Tibial nerve (tissue), 4 donors: ENCODE results near the gene UBE2E2. TPM values are rescaled to one million over a fixed set of nuclear protein-coding genes. Genes with fewer than 3 reads are reported as not detected.

Source experiments
- DNase-seq, 2 donors: peaks; one replicate each; pipeline ENCODE4 v3.0.0-alpha.2; 2019; ENCODE audit warnings: low spot score in 2 of 2
- H3K27ac ChIP-seq, 4 donors: fragments of 200-600 bp; sonication (generic) in 3 of 4; one replicate each; pipeline ENCODE4 v1.5.1; 2017 to 2019; ENCODE audit warnings: mild to moderate bottlenecking in 1 of 4
- H3K27me3 ChIP-seq, 2 donors: fragments of 200-600 bp; sonication (generic) in 1 of 2; one replicate each; pipeline versions ENCODE4 v1.5.1 to v1.6.0; 2017 to 2019
- H3K36me3 ChIP-seq, 3 donors: fragments of 200-600 bp; sonication (generic); one replicate each; pipeline ENCODE4 v1.5.1; 2018 to 2019
- H3K4me1 ChIP-seq, 4 donors: fragments of 200-600 bp; sonication (generic) in 3 of 4; one replicate each; pipeline ENCODE4 v1.5.1; 2017 to 2019
- H3K4me3 ChIP-seq, 4 donors: fragments of 200-600 bp; sonication (generic) in 3 of 4; one replicate each; pipeline ENCODE4 v1.5.1; 2017 to 2019; ENCODE audit warnings: mild to moderate bottlenecking in 1 of 4, moderate library complexity in 1 of 4
- H3K9me3 ChIP-seq, 4 donors: fragments of 200-600 bp; sonication (generic) in 3 of 4; one replicate each; pipeline ENCODE4 v1.5.1; 2017 to 2019
- CTCF ChIP-seq, 5 experiments: fragments of 200-600 bp in 3 of 5; fragments of 450-650 bp in 2 of 5; sonication (generic) in 3 of 5; IDR thresholded peaks; one replicate each; pipeline ENCODE4 v1.5.1; 2016 to 2019; ENCODE audit warnings: antibody characterized with exemption in 5 of 5, mild to moderate bottlenecking in 3 of 5, moderate library complexity in 2 of 5
- EP300 ChIP-seq, 2 donors: sonication (generic); formaldehyde crosslinking; IDR thresholded peaks; one replicate each; pipeline ENCODE4 v1.6.1; 2017; ENCODE audit warnings: antibody characterized with exemption in 2 of 2, mild to moderate bottlenecking in 1 of 2
- POLR2A ChIP-seq, 2 donors: fragments of 450-650 bp; IDR thresholded peaks; one replicate each; pipeline ENCODE4 v1.6.1; 2017; ENCODE audit warnings: antibody characterized with exemption in 2 of 2, mild to moderate bottlenecking in 2 of 2, moderate library complexity in 2 of 2
- WGBS, 2 donors: methylation state at CpG; one replicate each; pipeline ENCODE4 v1.1.5; 2018; 5-methylcytosine and 5-hydroxymethylcytosine counted together
- total RNA-seq, 4 donors: library from RNA; depleted of rRNA; stranded (reverse); fragments of >200 nt; gene quantifications; one replicate each; pipeline ENCODE4 v1.1.0, GENCODE V29; 2016

Gene UBE2E2
- total RNA-seq, 4 donors from 2014 or later: 67.1 to 222 (median 130) TPM

GRCh38 chr3:23271876-23272741 is 69.0 kb downstream of the UBE2E2 start:
- TF ChIP-seq POLR2A (IDR thresholded peaks at IDR 0.05) (no peak), CTCF (IDR thresholded peaks at IDR 0.05) (no peak), EP300 (IDR thresholded peaks at IDR 0.05) (no peak)
- peaks cover 0 to 10% (median 0%) of the 10 kb centered on the region in 3 donors for H3K36me3 ChIP-seq
- peaks cover 0 to 10% (median 0%) of the 10 kb centered on the region in 4 donors for H3K9me3 ChIP-seq
- DNase-seq: no peak
- no peak overlapping the region for H3K4me3 ChIP-seq
- peaks cover 0 to 24% (median 0%) of the 10 kb centered on the region in 4 donors for H3K4me1 ChIP-seq
- H3K27me3 ChIP-seq: no peaks in the 10 kb centered on the region
- 88 to 95% methylated on average over 12 to 36 of the region's 38 CpGs for WGBS, 2 donors
- no peak overlapping the region for H3K27ac ChIP-seq

GRCh38 chr3:23272820-23273219 is 69.7 kb downstream of the UBE2E2 start:
- WGBS, 2 donors: 91 to 98% methylated on average over 2 of the region's 2 CpGs
- H3K27ac ChIP-seq: no peak overlapping the region

DNA sequence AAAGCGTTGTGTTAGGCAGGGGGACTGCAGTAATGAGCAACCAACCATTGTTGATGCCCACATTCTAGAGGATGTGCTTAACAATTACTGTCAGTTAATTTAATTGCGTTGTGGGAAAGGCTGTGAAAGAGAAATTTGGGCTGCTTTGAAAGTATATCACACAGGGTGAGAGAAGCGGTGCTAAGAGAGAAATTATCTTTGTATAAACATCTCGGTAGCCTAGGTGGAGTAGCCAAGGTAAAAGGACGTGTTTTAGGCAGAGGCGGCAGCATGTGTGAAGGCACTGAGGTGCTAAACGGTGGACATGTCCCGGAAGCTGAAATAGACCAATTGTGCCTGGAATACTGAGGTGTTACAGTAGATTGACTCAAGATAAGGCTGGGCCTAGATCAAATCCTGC is 71.9 kb downstream of the UBE2E2 start:
- no peak for DNase-seq
- H3K9me3 ChIP-seq: peaks cover 0 to 10% (median 0%) of the 10 kb centered on the region in 4 donors
- WGBS, 2 donors: 91 to 93% methylated on average over 8 of the region's 8 CpGs
- H3K4me1 ChIP-seq: peaks cover 0 to 41% (median 0%) of the 10 kb centered on the region in 4 donors
- H3K36me3 ChIP-seq: peaks cover 0 to 10% (median 0%) of the 10 kb centered on the region in 3 donors
- no peaks in the 10 kb centered on the region for H3K27me3 ChIP-seq
- no peak overlapping the region for H3K4me3 ChIP-seq
- H3K27ac ChIP-seq: no peak overlapping the region
- no peak for TF ChIP-seq EP300 (IDR thresholded peaks at IDR 0.05)
- no peak for TF ChIP-seq CTCF (IDR thresholded peaks at IDR 0.05)
- TF ChIP-seq POLR2A (IDR thresholded peaks at IDR 0.05): no peak

More at GRCh38 chr3:23272820-23273219, 69.7 kb downstream of the UBE2E2 start:
- TF ChIP-seq EP300 (IDR thresholded peaks at IDR 0.05) (no peak), POLR2A (IDR thresholded peaks at IDR 0.05) (no peak), CTCF (IDR thresholded peaks at IDR 0.05) (no peak)
- Histone ChIP-seq H3K36me3 (peaks cover 0 to 10% (median 0%) of the 10 kb centered on the region in 3 donors), H3K9me3 (peaks cover 0 to 10% (median 0%) of the 10 kb centered on the region in 4 donors), H3K4me3 (no peak overlapping the region), H3K4me1 (peaks cover 0 to 30% (median 0%) of the 10 kb centered on the region in 4 donors), H3K27me3 (no peaks in the 10 kb centered on the region)
- DNase-seq: no peak

DNA sequence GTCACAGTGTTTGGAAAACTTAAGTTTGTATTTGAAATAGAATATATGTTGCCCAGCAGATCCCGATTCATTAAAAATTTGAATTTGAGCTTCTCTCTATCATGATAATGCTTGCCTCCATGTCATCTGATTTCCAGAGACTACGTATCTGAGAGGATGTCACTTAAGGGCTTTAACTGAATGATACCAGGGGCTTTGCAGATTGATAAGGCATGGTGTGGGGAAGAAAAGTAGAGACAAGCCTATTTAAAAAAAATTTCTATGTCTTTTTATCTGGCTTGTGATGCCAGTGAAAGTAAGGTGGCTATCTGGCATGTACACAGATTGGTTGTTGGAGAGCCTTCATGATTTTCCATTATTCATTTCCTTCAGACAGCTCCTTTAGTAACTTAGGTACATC is 72.7 kb downstream of the UBE2E2 start:
- TF ChIP-seq EP300 (IDR thresholded peaks at IDR 0.05): no peak
- WGBS, 2 donors: 92 to 94% methylated on average over 2 of the region's 2 CpGs
- no peak for DNase-seq
- peaks cover 0 to 10% (median 0%) of the 10 kb centered on the region in 3 donors for H3K36me3 ChIP-seq
- H3K27me3 ChIP-seq: no peaks in the 10 kb centered on the region
- H3K4me1 ChIP-seq: peaks cover 0 to 42% (median 0%) of the 10 kb centered on the region in 4 donors
- H3K9me3 ChIP-seq: peaks cover 0 to 10% (median 0%) of the 10 kb centered on the region in 4 donors
- no peak overlapping the region for H3K27ac ChIP-seq
- no peak overlapping the region for H3K4me3 ChIP-seq

DNA sequence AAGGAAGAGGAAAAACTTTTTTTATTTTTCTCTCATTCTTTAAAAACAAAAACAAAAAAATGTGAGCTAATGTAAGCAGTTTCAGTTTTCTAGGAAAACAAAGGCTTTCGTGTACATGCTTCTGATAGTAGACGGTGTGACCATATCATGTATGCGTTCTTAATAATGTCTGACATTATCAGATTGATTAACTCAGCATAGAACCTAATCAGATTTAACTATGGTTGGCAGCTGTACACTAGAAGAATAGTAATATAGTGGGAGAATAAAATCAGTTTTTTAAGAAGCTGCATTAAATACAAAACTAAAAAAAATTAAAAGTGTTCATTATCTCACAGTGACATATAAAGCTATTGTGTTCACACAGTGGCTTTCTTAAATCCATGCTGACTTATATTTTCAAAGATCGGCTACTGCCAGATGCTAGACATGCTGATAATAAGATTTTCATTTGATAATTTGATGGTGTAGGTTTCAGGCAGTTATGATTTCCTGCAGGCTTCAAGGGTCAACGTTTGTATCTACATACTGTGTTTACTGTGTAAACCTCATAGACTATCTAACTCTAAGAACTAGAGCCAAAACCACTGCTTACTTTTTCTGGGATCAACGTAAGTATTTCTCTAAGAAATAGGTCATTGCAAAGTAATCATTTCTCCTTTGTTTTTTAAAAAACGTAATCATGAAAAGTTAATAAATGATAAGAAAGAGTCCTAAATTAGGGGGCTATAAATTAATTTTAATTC is 74.0 kb downstream of the UBE2E2 start:
- Histone ChIP-seq H3K4me3 (no peak overlapping the region), H3K9me3 (peaks cover 0 to 5% (median 0%) of the 10 kb centered on the region in 4 donors), H3K36me3 (peaks cover 0 to 3% (median 0%) of the 10 kb centered on the region in 3 donors), H3K27ac (no peak overlapping the region), H3K27me3 (no peaks in the 10 kb centered on the region), H3K4me1 (peaks cover 0 to 50% (median 0%) of the 10 kb centered on the region in 4 donors)
- WGBS, 2 donors: 54 to 58% methylated on average over 7 of the region's 7 CpGs
- DNase-seq: no peak
- no peak for TF ChIP-seq CTCF (IDR thresholded peaks at IDR 0.05)
- no peak for TF ChIP-seq EP300 (IDR thresholded peaks at IDR 0.05)
- no peak for TF ChIP-seq POLR2A (IDR thresholded peaks at IDR 0.05)
